ENCODE data around the gene ENPP3.

ENPP3 gene

GRCh38 chr6:131682442-131682841, 45.3 kb downstream of the ENPP3 start:
- Histone ChIP-seq H3K9me2 (replicated peaks; ENCODE audit: control insufficient read depth, low read length) (no peaks in the 10 kb centered on the region), H3K4me3 (ENCODE audit: low read length) (peak overlapping the region; percentile 35), H3F3A (ENCODE audit: control insufficient read depth, insufficient read depth) (peaks cover 43% of the 10 kb centered on the region), H3K79me2 (ENCODE audit: control insufficient read depth, low read length) (no peaks in the 10 kb centered on the region), H3K4me2 (ENCODE audit: low read length) (peak overlapping the region; percentile 48), H3K4me1 (ENCODE audit: control insufficient read depth, low read length) (peaks cover 90% of the 10 kb centered on the region), H4K20me1 (ENCODE audit: control insufficient read depth, insufficient read depth, low read depth, low read length) (no peaks in the 10 kb centered on the region), H3K9me3 (ENCODE audit: control insufficient read depth, insufficient read depth, low read length) (no peaks in the 10 kb centered on the region), H3K27ac (ENCODE audit: low read depth, low read length) (peak overlapping the region; percentile 96), H3K27me3 (ENCODE audit: control insufficient read depth, low read length) (no peaks in the 10 kb centered on the region), H3K36me3 (ENCODE audit: control insufficient read depth, low read length) (peaks cover 85% of the 10 kb centered on the region)
- no peak for TF ChIP-seq EZH2phosphoT487 (IDR thresholded peaks at IDR 0.05; ENCODE audit: borderline replicate concordance, low read length)
- TF ChIP-seq CTCF (IDR thresholded peaks at IDR 0.05; ENCODE audit: low read depth, low read length, poor library complexity, severe bottlenecking), result no peak

- H3K4me2 ChIP-seq (ENCODE audit: low read length), result peak overlapping the region; percentile 48
- peak overlapping the region; percentile 54 for H3K4me3 ChIP-seq (ENCODE audit: low read length)
- peaks cover 95% of the 10 kb centered on the region for H3K4me1 ChIP-seq (ENCODE audit: control insufficient read depth, low read length)
- no peaks in the 10 kb centered on the region for H3K9me3 ChIP-seq (ENCODE audit: control insufficient read depth, insufficient read depth, low read length)
- H3K27ac ChIP-seq (ENCODE audit: low read depth, low read length), result peak overlapping the region; percentile 96
- H4K20me1 ChIP-seq (ENCODE audit: control insufficient read depth, insufficient read depth, low read depth, low read length), result no peaks in the 10 kb centered on the region
- H3K9me2 ChIP-seq (replicated peaks; ENCODE audit: control insufficient read depth, low read length), result no peaks in the 10 kb centered on the region
- H3F3A ChIP-seq (ENCODE audit: control insufficient read depth, insufficient read depth), result peaks cover 53% of the 10 kb centered on the region
- TF ChIP-seq CTCF (IDR thresholded peaks at IDR 0.05; ENCODE audit: low read depth, low read length, poor library complexity, severe bottlenecking) (no peak), EZH2phosphoT487 (IDR thresholded peaks at IDR 0.05; ENCODE audit: borderline replicate concordance, low read length) (no peak)
- H3K36me3 ChIP-seq (ENCODE audit: control insufficient read depth, low read length), result peaks cover 78% of the 10 kb centered on the region
- no peaks in the 10 kb centered on the region for H3K79me2 ChIP-seq (ENCODE audit: control insufficient read depth, low read length)
- no peaks in the 10 kb centered on the region for H3K27me3 ChIP-seq (ENCODE audit: control insufficient read depth, low read length)
These were observed 46.4 kb downstream of the ENPP3 start for GRCh38 chr6:131683479-131683878.

- H3K4me1 ChIP-seq (ENCODE audit: control insufficient read depth, low read length), result peaks cover 97% of the 10 kb centered on the region
These were observed 48.2 kb downstream of the ENPP3 start for GRCh38 chr6:131685266-131685780.

More at GRCh38 chr6:131685266-131685780, 48.2 kb downstream of the ENPP3 start:
- H3K4me2 ChIP-seq (ENCODE audit: low read length), result peak overlapping the region; percentile 48
- H3K9me2 ChIP-seq (replicated peaks; ENCODE audit: control insufficient read depth, low read length), result no peaks in the 10 kb centered on the region
- H3K9me3 ChIP-seq (ENCODE audit: control insufficient read depth, insufficient read depth, low read length), result no peaks in the 10 kb centered on the region
- peaks cover 3% of the 10 kb centered on the region for H3K79me2 ChIP-seq (ENCODE audit: control insufficient read depth, low read length)
- peaks cover 70% of the 10 kb centered on the region for H3F3A ChIP-seq (ENCODE audit: control insufficient read depth, insufficient read depth)
- peak overlapping the region; percentile 43 for H3K4me3 ChIP-seq (ENCODE audit: low read length)
- H3K27ac ChIP-seq (ENCODE audit: low read depth, low read length), result peak overlapping the region; percentile 96
- H4K20me1 ChIP-seq (ENCODE audit: control insufficient read depth, insufficient read depth, low read depth, low read length), result no peaks in the 10 kb centered on the region
- H3K27me3 ChIP-seq (ENCODE audit: control insufficient read depth, low read length), result no peaks in the 10 kb centered on the region
- no peak for TF ChIP-seq CTCF (IDR thresholded peaks at IDR 0.05; ENCODE audit: low read depth, low read length, poor library complexity, severe bottlenecking)
- TF ChIP-seq EZH2phosphoT487 (IDR thresholded peaks at IDR 0.05; ENCODE audit: borderline replicate concordance, low read length), result no peak
- peaks cover 66% of the 10 kb centered on the region for H3K36me3 ChIP-seq (ENCODE audit: control insufficient read depth, low read length)
